DND-41 (cell line): ENCODE results near the gene UBE2J1.

Experiments used
- CTCF ChIP-seq: IDR thresholded peaks from 2 replicates; pipeline ENCODE4 v1.5.1; 2012; ENCODE audit warnings: borderline replicate concordance, low read length, moderate library complexity, mild to moderate bottlenecking; ENCODE audit not compliant: poor library complexity, severe bottlenecking; ENCODE audit errors: extremely low read depth
- EZH2 ChIP-seq: IDR thresholded peaks from 3 replicates; pipeline ENCODE4 v1.6.1; 2012; ENCODE audit warnings: borderline replicate concordance, low read depth, mild to moderate bottlenecking, moderate library complexity, low read length, inconsistent platforms; ENCODE audit not compliant: severe bottlenecking

- TF ChIP-seq CTCF (no peak), EZH2 (no peak)
These were observed 3.1 kb upstream of the UBE2J1 start for GRCh38 chr6:89355511-89356194.
